GM10266 (cell line): Measurements from ENCODE around the gene LRRC51.

Experiments used
- DNase-seq: peaks from one replicate; pipeline ENCODE4 v3.0.0; 2012; ENCODE audit errors: extremely low spot score
- CTCF ChIP-seq: IDR thresholded peaks from 2 replicates; pipeline ENCODE4 v1.5.1; 2012; ENCODE audit warnings: mild to moderate bottlenecking, low read depth; ENCODE audit not compliant: control insufficient read depth, insufficient read depth; ENCODE audit errors: missing control alignments

LRRC51 gene

DNA sequence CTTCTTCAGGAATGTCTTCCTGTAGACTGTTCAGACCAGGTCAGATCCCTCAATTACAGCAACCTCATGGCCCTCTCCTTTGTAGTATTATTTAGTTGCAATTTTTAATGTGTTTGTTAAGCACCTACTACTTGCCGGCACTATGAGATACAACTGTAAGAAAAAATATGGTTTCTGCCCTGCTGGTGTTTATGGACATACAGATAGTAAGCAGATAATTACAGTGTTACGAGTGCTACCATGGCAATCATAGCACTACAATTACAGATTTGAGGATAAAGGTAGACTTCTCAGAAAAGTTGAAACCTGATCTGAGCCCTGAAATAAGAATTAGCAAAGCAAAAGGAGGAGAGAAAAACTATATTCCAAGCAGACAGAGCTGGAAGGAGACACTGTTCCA is 2.8 kb downstream of the LRRC51 start:
- no peak for DNase-seq
- TF ChIP-seq CTCF: no peak

DNA sequence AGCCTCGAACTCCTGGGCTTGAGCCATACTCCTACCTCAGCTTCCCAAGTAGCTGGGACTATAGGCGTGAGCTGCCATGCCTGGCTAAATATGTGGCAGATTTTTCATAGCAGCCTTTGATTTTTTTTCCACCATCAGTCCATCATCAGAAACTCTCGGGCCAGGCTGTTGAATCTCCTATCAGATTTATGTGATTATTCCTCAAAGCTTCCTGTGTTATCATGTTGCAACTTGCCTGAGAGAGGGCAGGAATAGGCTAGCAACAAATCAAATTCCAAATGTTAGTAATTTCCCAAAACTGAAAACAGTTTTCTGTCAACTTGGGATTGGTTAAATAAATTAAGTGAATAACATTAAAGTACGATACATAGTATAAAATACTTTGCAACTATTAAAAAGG is 3.4 kb downstream of the LRRC51 start:
- no peak for TF ChIP-seq CTCF

GRCh38 chr11:72084965-72085364 is 4.3 kb downstream of the LRRC51 start:
- DNase-seq: no peak
- no peak for TF ChIP-seq CTCF

More for the DNA sequence above, 3.4 kb downstream of the LRRC51 start:
- no peak for DNase-seq

GRCh38 chr11:72085621-72086351 is 5.1 kb downstream of the LRRC51 start:
- TF ChIP-seq CTCF: no peak
- DNase-seq: no peak

GRCh38 chr11:72088076-72088808 is 7.6 kb downstream of the LRRC51 start:
- no peak for TF ChIP-seq CTCF
- no peak for DNase-seq

DNA sequence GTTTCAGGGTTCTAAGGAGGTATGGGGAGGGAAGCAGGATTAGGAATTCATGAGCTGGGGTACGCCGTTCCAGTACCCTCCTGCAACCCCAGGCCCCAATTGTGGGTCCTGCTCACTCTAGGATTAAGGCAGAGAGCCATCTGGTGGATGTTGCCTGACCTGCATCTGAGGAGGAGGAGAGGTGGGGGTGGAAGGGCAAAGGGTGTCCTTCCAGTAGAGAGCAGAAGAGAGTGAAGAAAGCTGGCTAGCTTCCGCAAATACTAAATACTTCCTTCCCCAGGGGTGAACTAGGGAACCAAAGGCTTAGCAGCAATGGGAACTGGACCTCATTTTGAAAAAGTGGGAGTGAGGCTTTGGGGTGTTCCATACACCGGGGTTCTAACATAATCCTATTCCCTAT is 10.6 kb downstream of the LRRC51 start:
- peak; percentile 92 for TF ChIP-seq CTCF
- peak; percentile 74 for DNase-seq

DNA sequence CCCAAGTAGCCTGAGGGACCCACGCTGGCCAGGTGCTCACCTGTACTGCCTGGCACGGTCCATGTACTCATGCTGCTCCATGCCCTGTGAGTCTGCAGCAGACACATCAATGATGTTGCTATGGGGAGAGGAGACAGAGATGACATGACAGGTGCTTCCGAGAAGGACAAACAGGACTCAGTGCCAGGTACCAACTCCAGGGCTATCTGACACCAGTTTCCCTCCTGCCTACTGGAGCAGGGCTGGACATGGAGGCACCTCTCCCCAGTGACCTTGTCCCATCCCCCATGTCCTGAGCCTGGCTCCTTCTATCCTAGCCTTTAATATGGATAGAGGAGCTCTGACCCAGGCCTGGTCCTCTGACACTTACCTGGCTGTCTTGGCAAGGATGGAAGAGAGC is 18.1 kb downstream of the LRRC51 start:
- DNase-seq: no peak
- TF ChIP-seq CTCF: no peak
